ENCODE measurements around the gene IFI27.

IFI27 gene

GRCh38 chr14:94103554-94104150 lies 6.9 kb upstream of the IFI27 start:
- no peak for DNase-seq

GRCh38 chr14:94104731-94105130 lies 5.8 kb upstream of the IFI27 start:
- DNase-seq: no peak

GRCh38 chr14:94109915-94110250 lies 653 bp upstream of the IFI27 start:
- peak; percentile 21 for DNase-seq

GRCh38 chr14:94111276-94112095 lies 950 bp downstream of the IFI27 start:
- peak; percentile 43 for DNase-seq

- DNase-seq: peak; percentile 37
Measured at GRCh38 chr14:94112513-94113063, 2.1 kb downstream of the IFI27 start.

- DNase-seq: peak; percentile 17
Measured at GRCh38 chr14:94113073-94113472, 2.5 kb downstream of the IFI27 start.

GRCh38 chr14:94113490-94113889 lies 3.0 kb downstream of the IFI27 start:
- peak; percentile 40 for DNase-seq

GRCh38 chr14:94113908-94114588 lies 3.5 kb downstream of the IFI27 start:
- DNase-seq: peak; percentile 38

GRCh38 chr14:94114589-94115057 lies 4.1 kb downstream of the IFI27 start:
- peak; percentile 37 for DNase-seq

- no peak for DNase-seq
Measured at GRCh38 chr14:94115058-94115591, 4.6 kb downstream of the IFI27 start.

- peak; percentile 29 for DNase-seq
Measured at GRCh38 chr14:94115631-94116030, 5.1 kb downstream of the IFI27 start.

GRCh38 chr14:94116701-94117100 lies 6.2 kb downstream of the IFI27 start:
- no peak for DNase-seq

- DNase-seq: peak; percentile 12
Measured at GRCh38 chr14:94117856-94118255, 7.3 kb downstream of the IFI27 start.

- DNase-seq: peak; percentile 52
Measured at GRCh38 chr14:94119071-94119470, 8.5 kb downstream of the IFI27 start.

GRCh38 chr14:94120667-94121340 lies 10.3 kb downstream of the IFI27 start:
- DNase-seq: peak; percentile 30

GRCh38 chr14:94121485-94121884 lies 10.9 kb downstream of the IFI27 start:
- peak; percentile 29 for DNase-seq

GRCh38 chr14:94122438-94122837 lies 11.9 kb downstream of the IFI27 start:
- DNase-seq: peak; percentile 19

GRCh38 chr14:94123296-94123695 lies 12.8 kb downstream of the IFI27 start:
- peak; percentile 30 for DNase-seq

GRCh38 chr14:94123868-94124267 lies 13.3 kb downstream of the IFI27 start:
- DNase-seq: peak; percentile 37

- DNase-seq: peak; percentile 21
Measured at GRCh38 chr14:94124582-94125377, 14.2 kb downstream of the IFI27 start.

- peak; percentile 45 for DNase-seq
Measured at GRCh38 chr14:94125659-94126418, 15.3 kb downstream of the IFI27 start.
